MM.1S (cell line): ENCODE measurements around the gene LDLRAD4.

ENCODE experiments used
- EZH2 ChIP-seq: fragments of 300-600 bp; sonication (generic); optimal IDR thresholded peaks from 2 replicates; pipeline ENCODE3; 2017; ENCODE audit warnings: low read depth, mild to moderate bottlenecking, antibody characterized with exemption, low read length, mixed read lengths
- EZH2phosphoT487 ChIP-seq: fragments of 300-600 bp; sonication (generic); IDR thresholded peaks from 2 replicates; pipeline ENCODE4 v1.6.1; 2018; ENCODE audit warnings: antibody characterized with exemption, low read length
- TF ChIP-seq, protein P1 (sequence below): fragments of 300-600 bp; sonication (generic); IDR thresholded peaks from 2 replicates; pipeline ENCODE4 v1.5.1; 2016; ENCODE audit warnings: antibody characterized with exemption, low read length, mixed read lengths

DNA sequence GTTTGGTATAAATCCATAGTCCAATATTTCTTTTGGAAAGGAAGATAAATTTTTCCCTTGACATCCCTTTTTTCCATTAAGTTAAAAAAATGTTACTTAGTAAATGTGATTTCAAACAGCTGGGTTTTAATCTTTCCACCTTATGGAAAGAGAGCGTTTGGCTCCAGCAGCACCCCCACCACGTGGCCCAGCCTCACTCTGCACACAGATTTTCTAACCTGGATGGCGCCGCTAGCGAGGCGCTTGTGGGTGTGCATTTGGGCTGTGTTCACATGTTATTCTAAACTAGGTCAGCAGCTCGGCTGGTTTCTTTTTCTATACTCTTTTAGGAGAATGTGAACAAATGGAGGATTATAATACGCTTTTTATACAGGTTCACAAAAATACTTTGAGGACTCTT, 218.0 kb downstream of the LDLRAD4 start:
- TF ChIP-seq, protein P1, sequence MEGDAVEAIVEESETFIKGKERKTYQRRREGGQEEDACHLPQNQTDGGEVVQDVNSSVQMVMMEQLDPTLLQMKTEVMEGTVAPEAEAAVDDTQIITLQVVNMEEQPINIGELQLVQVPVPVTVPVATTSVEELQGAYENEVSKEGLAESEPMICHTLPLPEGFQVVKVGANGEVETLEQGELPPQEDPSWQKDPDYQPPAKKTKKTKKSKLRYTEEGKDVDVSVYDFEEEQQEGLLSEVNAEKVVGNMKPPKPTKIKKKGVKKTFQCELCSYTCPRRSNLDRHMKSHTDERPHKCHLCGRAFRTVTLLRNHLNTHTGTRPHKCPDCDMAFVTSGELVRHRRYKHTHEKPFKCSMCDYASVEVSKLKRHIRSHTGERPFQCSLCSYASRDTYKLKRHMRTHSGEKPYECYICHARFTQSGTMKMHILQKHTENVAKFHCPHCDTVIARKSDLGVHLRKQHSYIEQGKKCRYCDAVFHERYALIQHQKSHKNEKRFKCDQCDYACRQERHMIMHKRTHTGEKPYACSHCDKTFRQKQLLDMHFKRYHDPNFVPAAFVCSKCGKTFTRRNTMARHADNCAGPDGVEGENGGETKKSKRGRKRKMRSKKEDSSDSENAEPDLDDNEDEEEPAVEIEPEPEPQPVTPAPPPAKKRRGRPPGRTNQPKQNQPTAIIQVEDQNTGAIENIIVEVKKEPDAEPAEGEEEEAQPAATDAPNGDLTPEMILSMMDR = no peak
- no peak for TF ChIP-seq EZH2
- TF ChIP-seq EZH2phosphoT487 = no peak
